ENCODE data around the gene CMPK1.

CMPK1 gene

GRCh38 chr1:47416319-47417169 lies 83.0 kb downstream of the CMPK1 start:
- H3K27ac Mint-ChIP-seq, result no peak overlapping the region
- H3K4me1 Mint-ChIP-seq (ENCODE audit: low read depth), result peaks cover 8% of the 10 kb centered on the region
- H3K4me3 Mint-ChIP-seq, result peak overlapping the region; percentile 53
- no peaks in the 10 kb centered on the region for H3K36me3 Mint-ChIP-seq (ENCODE audit: low read depth)
- H3K27me3 Mint-ChIP-seq, result peaks cover 65% of the 10 kb centered on the region
- peak; percentile 55 for DNase-seq
- H3K9me3 Mint-ChIP-seq, result no peaks in the 10 kb centered on the region

- Mint-ChIP-seq H3K27ac (no peak overlapping the region), H3K4me1 (ENCODE audit: low read depth) (peaks cover 8% of the 10 kb centered on the region), H3K9me3 (no peaks in the 10 kb centered on the region), H3K36me3 (ENCODE audit: low read depth) (no peaks in the 10 kb centered on the region), H3K4me3 (peak overlapping the region; percentile 13), H3K27me3 (peaks cover 68% of the 10 kb centered on the region)
- DNase-seq, result no peak
These were observed 83.8 kb downstream of the CMPK1 start for GRCh38 chr1:47417170-47418044.

GRCh38 chr1:47418122-47418521 lies 84.5 kb downstream of the CMPK1 start:
- Mint-ChIP-seq H3K27ac (no peak overlapping the region), H3K27me3 (peaks cover 69% of the 10 kb centered on the region), H3K36me3 (ENCODE audit: low read depth) (no peaks in the 10 kb centered on the region), H3K4me1 (ENCODE audit: low read depth) (peaks cover 8% of the 10 kb centered on the region), H3K9me3 (no peaks in the 10 kb centered on the region), H3K4me3 (no peak overlapping the region)
- DNase-seq, result no peak

- no peak for DNase-seq
- peaks cover 67% of the 10 kb centered on the region for H3K27me3 Mint-ChIP-seq
- H3K27ac Mint-ChIP-seq, result no peak overlapping the region
- H3K4me1 Mint-ChIP-seq (ENCODE audit: low read depth), result peaks cover 8% of the 10 kb centered on the region
- no peaks in the 10 kb centered on the region for H3K9me3 Mint-ChIP-seq
- no peak overlapping the region for H3K4me3 Mint-ChIP-seq
- no peaks in the 10 kb centered on the region for H3K36me3 Mint-ChIP-seq (ENCODE audit: low read depth)
These were observed 85.2 kb downstream of the CMPK1 start for GRCh38 chr1:47418681-47419325.

- Mint-ChIP-seq H3K4me1 (ENCODE audit: low read depth) (peaks cover 8% of the 10 kb centered on the region), H3K4me3 (no peak overlapping the region), H3K9me3 (no peaks in the 10 kb centered on the region), H3K27ac (no peak overlapping the region), H3K36me3 (ENCODE audit: low read depth) (no peaks in the 10 kb centered on the region), H3K27me3 (peaks cover 66% of the 10 kb centered on the region)
- no peak for DNase-seq
These were observed 87.0 kb downstream of the CMPK1 start for GRCh38 chr1:47420547-47420946.

- H3K36me3 Mint-ChIP-seq (ENCODE audit: low read depth), result no peaks in the 10 kb centered on the region
- no peak overlapping the region for H3K27ac Mint-ChIP-seq
- peaks cover 58% of the 10 kb centered on the region for H3K27me3 Mint-ChIP-seq
- no peaks in the 10 kb centered on the region for H3K9me3 Mint-ChIP-seq
- no peak for DNase-seq
- no peaks in the 10 kb centered on the region for H3K4me1 Mint-ChIP-seq (ENCODE audit: low read depth)
- H3K4me3 Mint-ChIP-seq, result no peak overlapping the region
These were observed 90.3 kb downstream of the CMPK1 start for GRCh38 chr1:47423872-47424271.

GRCh38 chr1:47424336-47424982 lies 90.9 kb downstream of the CMPK1 start:
- no peak for DNase-seq
- no peaks in the 10 kb centered on the region for H3K9me3 Mint-ChIP-seq
- H3K4me1 Mint-ChIP-seq (ENCODE audit: low read depth), result no peaks in the 10 kb centered on the region
- no peak overlapping the region for H3K27ac Mint-ChIP-seq
- H3K27me3 Mint-ChIP-seq, result peaks cover 58% of the 10 kb centered on the region
- no peak overlapping the region for H3K4me3 Mint-ChIP-seq
- H3K36me3 Mint-ChIP-seq (ENCODE audit: low read depth), result no peaks in the 10 kb centered on the region

Measured in activated T-cell treated with anti-CD3 and anti-CD28 coated beads, Interleukin-2, amount 50 U/mL, for 24 hours (primary cell).